ENCODE measurements around the gene GSTP1. TPM values are rescaled to one million over a fixed set of nuclear protein-coding genes. Genes with fewer than 3 reads are reported as not detected.

GSTP1 gene
- polyA plus RNA-seq, 1 donor (not counting 4 experiments of a cell fraction or from before 2014, with no cell fraction given), result 1,575 TPM

DNA sequence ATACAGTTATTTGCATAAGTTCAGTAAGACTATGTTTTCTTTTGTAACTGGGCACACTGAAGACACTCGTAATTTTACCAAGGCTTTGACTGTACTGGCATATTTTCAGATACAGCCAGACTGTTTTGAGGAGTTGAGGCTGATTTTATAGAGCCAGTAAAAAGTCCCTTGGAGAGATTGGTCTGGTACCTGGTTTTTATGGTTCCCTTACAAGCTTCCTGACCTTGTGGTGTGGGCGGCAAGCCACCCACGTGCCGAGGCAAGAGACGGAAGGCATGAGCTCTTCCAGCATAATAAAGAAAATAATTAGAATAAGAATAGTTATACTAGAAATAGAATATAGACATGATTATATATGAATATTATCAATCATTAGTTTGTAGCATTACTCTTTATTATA is 11.3 kb upstream of the GSTP1 start:
- Histone ChIP-seq H3K4me3 (ENCODE audit: control insufficient read depth in 2 of 3, extremely low read depth in 1 of 3, insufficient read depth in 2 of 3, low read depth in 1 of 3, low read length in 3 of 3) (no peak overlapping the region), H3K27me3 (ENCODE audit: control insufficient read depth, extremely low read depth, insufficient read depth, low read length) (no peaks in the 10 kb centered on the region), H3K9me1 (ENCODE audit: control insufficient read depth, extremely low read depth, insufficient read depth, low read length) (no peaks in the 10 kb centered on the region), H3K4me1 (ENCODE audit: control insufficient read depth, extremely low read depth, insufficient read depth, low read length) (no peaks in the 10 kb centered on the region), H3K4me2 (ENCODE audit: control insufficient read depth, extremely low read depth, insufficient read depth, low read depth, low read length) (no peak overlapping the region), H3K27ac (ENCODE audit: control insufficient read depth, insufficient read depth, low read length) (no peak overlapping the region), H2AFZ (ENCODE audit: control insufficient read depth, low read length) (no peak overlapping the region), H3K79me2 (ENCODE audit: control insufficient read depth, insufficient read depth, low read length) (no peaks in the 10 kb centered on the region), H3K9me3 (ENCODE audit: control insufficient read depth, low read depth, low read length) (no peaks in the 10 kb centered on the region), H4K20me1 (ENCODE audit: control insufficient read depth, extremely low read depth, insufficient read depth, low read length) (no peaks in the 10 kb centered on the region), H3K36me3 (ENCODE audit: control insufficient read depth in 2 of 2, extremely low read depth in 1 of 2, insufficient read depth in 2 of 2, low read length in 2 of 2) (no peaks in the 10 kb centered on the region), H3K9ac (ENCODE audit: control insufficient read depth, extremely low read depth, insufficient read depth, low read length) (no peak overlapping the region)
- dilution Hi-C loops (cut with MboI; ENCODE audit: extremely low pct_ligation_motif_present, low sequenced_read_pairs), result no loop called here
- no peak for TF ChIP-seq EZH2 (IDR thresholded peaks at IDR 0.05; ENCODE audit: low read length)
- TF ChIP-seq, protein P1, sequence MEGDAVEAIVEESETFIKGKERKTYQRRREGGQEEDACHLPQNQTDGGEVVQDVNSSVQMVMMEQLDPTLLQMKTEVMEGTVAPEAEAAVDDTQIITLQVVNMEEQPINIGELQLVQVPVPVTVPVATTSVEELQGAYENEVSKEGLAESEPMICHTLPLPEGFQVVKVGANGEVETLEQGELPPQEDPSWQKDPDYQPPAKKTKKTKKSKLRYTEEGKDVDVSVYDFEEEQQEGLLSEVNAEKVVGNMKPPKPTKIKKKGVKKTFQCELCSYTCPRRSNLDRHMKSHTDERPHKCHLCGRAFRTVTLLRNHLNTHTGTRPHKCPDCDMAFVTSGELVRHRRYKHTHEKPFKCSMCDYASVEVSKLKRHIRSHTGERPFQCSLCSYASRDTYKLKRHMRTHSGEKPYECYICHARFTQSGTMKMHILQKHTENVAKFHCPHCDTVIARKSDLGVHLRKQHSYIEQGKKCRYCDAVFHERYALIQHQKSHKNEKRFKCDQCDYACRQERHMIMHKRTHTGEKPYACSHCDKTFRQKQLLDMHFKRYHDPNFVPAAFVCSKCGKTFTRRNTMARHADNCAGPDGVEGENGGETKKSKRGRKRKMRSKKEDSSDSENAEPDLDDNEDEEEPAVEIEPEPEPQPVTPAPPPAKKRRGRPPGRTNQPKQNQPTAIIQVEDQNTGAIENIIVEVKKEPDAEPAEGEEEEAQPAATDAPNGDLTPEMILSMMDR (optimal IDR thresholded peaks at IDR 0.05 in 1 of 3, IDR thresholded peaks at IDR 0.05 in 1 of 3, conservative IDR thresholded peaks at IDR 0.05 in 1 of 3; ENCODE audit: extremely low read depth in 1 of 3, insufficient read depth in 2 of 3, low read length in 3 of 3), result no peak
- DNase-seq (ENCODE audit: low read depth, low spot score) (no peak), FAIRE-seq (no peak)

DNA sequence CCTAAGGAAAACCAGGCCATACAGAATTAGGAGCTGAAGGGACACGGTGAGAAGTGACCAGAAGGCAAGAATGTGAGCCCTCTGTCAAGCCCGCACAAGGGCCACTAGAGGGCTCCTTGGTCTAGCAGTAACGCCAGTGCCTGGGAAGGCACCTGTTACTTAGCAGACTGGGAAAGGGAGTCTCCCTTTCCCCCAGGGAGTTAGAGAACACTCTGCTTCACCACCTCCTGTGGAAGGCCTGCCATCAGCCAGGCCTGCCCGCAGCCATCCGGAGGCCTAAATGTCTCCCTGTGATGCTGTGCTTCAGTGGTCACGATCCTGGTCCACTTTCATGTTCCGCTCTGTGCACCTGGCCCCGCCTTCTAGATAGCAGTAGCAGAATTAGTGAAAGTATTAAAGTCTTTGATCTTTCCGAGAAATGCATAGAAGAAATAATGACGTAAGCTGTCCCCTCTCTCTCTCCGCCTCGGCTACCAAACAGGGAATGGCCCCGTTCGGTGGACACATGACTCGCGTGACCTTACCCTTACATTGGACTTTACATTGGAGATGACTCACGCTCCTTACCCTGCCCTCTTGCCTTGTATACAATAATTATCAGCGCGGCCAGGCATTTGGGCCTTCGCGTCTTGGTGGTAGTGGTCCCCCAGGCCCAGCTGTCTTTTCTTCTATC is 10.7 kb upstream of the GSTP1 start:
- TF ChIP-seq, protein P1 (optimal IDR thresholded peaks at IDR 0.05 in 1 of 3, IDR thresholded peaks at IDR 0.05 in 1 of 3, conservative IDR thresholded peaks at IDR 0.05 in 1 of 3; ENCODE audit: extremely low read depth in 1 of 3, insufficient read depth in 2 of 3, low read length in 3 of 3), result peak; percentile 53 to 81 (median 54)
- TF ChIP-seq EZH2 (IDR thresholded peaks at IDR 0.05; ENCODE audit: low read length), result no peak
- no peaks in the 10 kb centered on the region for H3K27me3 ChIP-seq (ENCODE audit: control insufficient read depth, extremely low read depth, insufficient read depth, low read length)
- no peak overlapping the region for H3K27ac ChIP-seq (ENCODE audit: control insufficient read depth, insufficient read depth, low read length)
- no peak overlapping the region for H3K4me2 ChIP-seq (ENCODE audit: control insufficient read depth, extremely low read depth, insufficient read depth, low read depth, low read length)
- H3K9me3 ChIP-seq (ENCODE audit: control insufficient read depth, low read depth, low read length), result no peaks in the 10 kb centered on the region
- dilution Hi-C loops (cut with MboI; ENCODE audit: extremely low pct_ligation_motif_present, low sequenced_read_pairs), result no loop called here
- no peak overlapping the region for H3K9ac ChIP-seq (ENCODE audit: control insufficient read depth, extremely low read depth, insufficient read depth, low read length)
- H3K36me3 ChIP-seq (ENCODE audit: control insufficient read depth in 2 of 2, extremely low read depth in 1 of 2, insufficient read depth in 2 of 2, low read length in 2 of 2), result no peaks in the 10 kb centered on the region
- DNase-seq (ENCODE audit: low read depth, low spot score) (no peak), FAIRE-seq (peak; percentile 13)
- H3K9me1 ChIP-seq (ENCODE audit: control insufficient read depth, extremely low read depth, insufficient read depth, low read length), result no peaks in the 10 kb centered on the region
- no peaks in the 10 kb centered on the region for H3K79me2 ChIP-seq (ENCODE audit: control insufficient read depth, insufficient read depth, low read length)
- H3K4me1 ChIP-seq (ENCODE audit: control insufficient read depth, extremely low read depth, insufficient read depth, low read length), result no peaks in the 10 kb centered on the region
- no peaks in the 10 kb centered on the region for H4K20me1 ChIP-seq (ENCODE audit: control insufficient read depth, extremely low read depth, insufficient read depth, low read length)
- H3K4me3 ChIP-seq (ENCODE audit: control insufficient read depth in 2 of 3, extremely low read depth in 1 of 3, insufficient read depth in 2 of 3, low read depth in 1 of 3, low read length in 3 of 3), result no peak overlapping the region
- H2AFZ ChIP-seq (ENCODE audit: control insufficient read depth, low read length), result no peak overlapping the region

Data from keratinocyte (primary cell).